ENCODE measurements around the gene HCFC1R1.

- TF ChIP-seq SMC3 (conservative IDR thresholded peaks at IDR 0.05; ENCODE audit: poor library complexity) (no peak), CTCF (IDR thresholded peaks at IDR 0.05; ENCODE audit: poor library complexity, severe bottlenecking) (no peak), POLR2AphosphoS5 (IDR thresholded peaks at IDR 0.05) (no peak), EP300 (conservative IDR thresholded peaks at IDR 0.05; ENCODE audit: poor library complexity, severe bottlenecking) (no peak), RAD21 (conservative IDR thresholded peaks at IDR 0.05) (no peak)
Measured at GRCh38 chr16:2986623-2987188, 37.0 kb downstream of the HCFC1R1 start.
